RKO (cell line): Measurements from ENCODE around the gene FSTL3.

ENCODE experiments used
- DNase-seq: peaks from one replicate; pipeline ENCODE4 v3.0.0-alpha.2; 2016; ENCODE audit warnings: low spot score

The FSTL3 gene

GRCh38 chr19:645912-646778 lies 30.0 kb upstream of the FSTL3 start:
- no peak for DNase-seq

- DNase-seq = no peak
These were observed 29.2 kb upstream of the FSTL3 start for GRCh38 chr19:646779-647565.

DNA sequence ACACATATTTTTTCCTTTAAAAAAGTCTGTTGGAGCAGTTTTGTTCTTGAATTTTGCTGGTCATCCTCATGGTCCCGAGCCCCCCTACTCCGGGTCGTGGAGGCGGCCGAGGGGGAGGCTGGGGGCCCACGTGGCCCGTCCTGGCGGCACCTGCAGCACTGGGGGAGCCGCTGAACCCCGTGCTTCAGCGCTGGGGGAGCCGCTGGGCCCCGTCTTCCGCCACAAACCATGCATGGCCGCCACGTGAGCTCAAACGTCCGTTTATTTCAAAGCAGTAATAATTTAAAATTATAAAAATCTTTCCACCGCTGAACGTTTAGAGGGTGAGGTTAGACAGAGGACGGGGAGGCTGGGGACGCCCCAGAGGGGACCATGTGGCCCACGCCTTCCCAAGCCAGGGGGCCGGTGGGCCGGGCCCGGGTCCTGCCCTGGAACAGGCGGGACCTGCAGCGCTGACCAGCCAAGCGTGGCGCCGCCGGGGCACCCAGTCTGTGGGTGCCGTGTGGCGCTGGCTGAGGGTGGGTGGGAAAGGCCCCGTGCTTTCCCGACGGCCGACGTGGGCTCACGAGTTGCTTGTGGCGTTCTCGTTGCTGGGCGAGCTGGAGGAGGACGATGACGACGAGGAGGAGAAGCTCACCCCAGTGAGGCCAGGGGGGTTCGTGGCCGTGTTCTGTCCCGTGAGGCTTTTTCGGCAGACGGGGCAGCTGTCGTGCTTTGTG lies 28.5 kb upstream of the FSTL3 start:
- no peak for DNase-seq

DNA sequence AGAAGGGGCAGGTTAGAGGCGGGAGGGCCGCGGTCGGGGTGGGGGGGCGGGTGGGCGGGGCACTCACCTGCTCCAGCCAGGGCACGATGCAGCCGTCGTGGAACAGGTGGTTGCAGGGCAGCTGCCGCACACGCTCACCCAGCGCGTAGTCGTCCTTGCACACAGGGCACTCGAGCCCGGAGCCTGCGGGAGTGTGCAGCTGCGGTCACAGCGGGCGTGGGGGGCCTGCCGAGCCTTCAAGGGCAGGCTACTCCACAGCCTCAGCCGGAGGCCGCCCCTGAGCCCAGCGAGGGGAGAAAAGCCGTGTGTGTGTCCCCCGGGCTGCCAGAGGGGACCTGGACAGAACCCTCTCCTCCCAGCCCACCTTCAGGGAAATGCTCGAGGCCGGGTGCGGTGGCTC lies 27.9 kb upstream of the FSTL3 start:
- DNase-seq = no peak

DNA sequence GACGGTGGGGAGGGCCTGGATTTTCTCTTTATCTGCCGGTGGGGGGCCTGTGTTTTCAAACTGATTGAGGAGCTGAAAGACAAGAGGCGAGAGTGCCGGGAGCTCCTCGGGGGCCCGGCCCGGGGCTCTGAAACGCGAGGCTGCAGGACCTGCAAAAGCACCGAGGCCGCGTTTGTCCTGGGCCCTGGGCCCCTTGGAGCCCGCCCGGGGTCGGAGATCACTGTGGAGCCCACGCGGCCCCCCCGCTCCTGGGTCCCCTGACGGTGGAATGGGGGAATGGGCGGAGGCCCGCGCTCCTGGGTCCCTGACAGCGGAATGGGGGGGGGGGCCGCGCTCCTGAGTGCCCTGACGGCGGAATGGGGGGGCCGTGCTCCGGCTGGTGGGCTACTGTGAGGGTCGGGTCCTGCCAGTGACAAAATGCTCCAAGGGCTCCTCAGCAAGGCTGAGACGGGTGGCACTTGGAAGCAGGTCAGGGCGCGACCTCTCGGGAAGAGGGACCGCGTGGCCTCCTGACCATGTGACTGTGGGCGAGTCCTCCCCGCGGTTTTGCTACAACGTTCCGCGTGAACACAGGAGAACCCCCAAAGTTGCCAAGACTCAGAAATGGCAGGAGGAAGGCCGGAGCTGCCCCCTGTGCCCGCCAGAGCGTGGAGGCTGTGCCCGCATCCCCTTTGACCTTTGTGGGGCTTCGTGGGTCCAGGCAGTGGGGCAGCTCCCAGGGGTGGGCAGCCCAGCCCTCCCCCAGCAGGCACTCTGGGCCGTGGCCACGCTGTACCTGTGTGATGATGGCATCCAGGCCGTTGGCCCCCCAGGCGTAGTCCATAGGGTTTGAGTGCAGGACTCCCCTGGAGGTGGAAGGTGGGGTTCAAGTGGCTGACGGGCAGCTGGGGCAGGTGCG lies 27.0 kb upstream of the FSTL3 start:
- DNase-seq = no peak

DNA sequence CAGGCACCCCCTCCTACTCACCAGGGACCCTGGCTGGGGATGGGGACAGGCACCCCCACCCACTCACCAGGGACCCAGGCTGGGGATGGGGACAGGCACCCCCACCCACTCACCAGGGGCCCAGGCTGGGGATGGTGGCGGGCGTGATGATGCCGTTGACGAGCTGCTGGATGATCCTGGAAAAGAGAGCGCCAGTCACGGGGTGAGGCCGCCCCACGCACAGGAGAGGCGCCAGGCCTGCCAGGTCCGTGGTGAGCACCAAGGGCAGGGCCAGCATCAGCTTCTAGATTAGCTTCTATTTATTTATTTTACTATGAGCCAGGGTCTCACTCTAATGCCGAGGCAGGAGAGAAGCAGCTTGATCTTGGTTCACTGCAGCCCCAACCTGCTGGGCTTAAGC lies 26.1 kb upstream of the FSTL3 start:
- no peak for DNase-seq

DNA sequence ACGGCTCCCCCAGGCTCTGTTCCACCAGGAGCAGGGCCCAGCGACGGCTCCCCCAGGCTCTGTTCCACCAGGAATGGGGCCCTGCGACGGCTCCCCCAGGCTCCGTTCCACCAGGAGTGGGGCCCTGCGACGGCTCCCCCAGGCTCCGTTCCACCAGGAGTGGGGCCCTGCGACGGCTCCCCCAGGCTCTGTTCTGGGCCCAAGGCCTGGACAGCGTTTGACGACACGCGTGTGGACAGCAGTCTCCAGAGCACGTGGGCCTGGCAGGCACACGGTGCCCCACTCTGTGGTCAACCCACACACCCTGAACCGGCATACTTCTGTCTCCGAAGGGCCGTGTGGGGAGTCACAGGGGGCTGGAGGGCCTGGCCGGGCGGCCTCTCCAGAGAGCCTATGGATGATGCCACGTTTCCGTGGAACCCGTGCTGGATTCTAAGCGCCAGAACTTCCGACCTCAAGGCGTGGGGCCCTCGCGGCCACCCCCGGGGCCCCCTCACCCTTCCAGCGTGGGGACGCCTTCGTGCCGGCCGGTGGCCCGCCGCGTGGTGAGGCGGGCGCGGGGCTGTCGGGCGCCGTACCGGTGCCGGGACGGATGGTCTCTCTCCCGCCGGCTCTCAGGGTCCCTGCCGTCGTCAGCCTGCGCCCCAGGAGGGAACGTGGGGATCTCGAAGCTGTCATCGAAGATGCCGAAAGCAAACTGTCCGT lies 24.9 kb upstream of the FSTL3 start:
- DNase-seq = no peak

DNA sequence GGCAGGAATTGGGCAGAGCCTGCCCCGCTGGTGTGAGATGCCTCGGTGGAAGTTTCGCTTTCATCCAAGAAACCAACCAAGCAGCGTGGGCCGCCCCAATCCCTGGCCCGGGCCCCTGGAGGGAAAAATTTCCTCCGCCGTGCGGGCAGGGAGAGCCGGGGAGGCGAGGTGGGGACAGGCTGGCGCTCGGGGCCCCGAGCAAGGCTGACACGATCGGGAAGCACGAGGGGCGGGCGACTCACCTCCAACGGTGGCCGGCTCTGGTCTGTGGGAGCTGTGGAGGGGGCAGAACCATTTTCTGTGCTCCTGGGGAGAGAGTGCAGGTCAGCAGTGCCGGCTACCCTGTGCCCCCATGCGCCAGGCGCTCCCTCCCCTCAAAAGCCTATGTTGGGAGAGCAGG lies 24.2 kb upstream of the FSTL3 start:
- DNase-seq = no peak

DNA sequence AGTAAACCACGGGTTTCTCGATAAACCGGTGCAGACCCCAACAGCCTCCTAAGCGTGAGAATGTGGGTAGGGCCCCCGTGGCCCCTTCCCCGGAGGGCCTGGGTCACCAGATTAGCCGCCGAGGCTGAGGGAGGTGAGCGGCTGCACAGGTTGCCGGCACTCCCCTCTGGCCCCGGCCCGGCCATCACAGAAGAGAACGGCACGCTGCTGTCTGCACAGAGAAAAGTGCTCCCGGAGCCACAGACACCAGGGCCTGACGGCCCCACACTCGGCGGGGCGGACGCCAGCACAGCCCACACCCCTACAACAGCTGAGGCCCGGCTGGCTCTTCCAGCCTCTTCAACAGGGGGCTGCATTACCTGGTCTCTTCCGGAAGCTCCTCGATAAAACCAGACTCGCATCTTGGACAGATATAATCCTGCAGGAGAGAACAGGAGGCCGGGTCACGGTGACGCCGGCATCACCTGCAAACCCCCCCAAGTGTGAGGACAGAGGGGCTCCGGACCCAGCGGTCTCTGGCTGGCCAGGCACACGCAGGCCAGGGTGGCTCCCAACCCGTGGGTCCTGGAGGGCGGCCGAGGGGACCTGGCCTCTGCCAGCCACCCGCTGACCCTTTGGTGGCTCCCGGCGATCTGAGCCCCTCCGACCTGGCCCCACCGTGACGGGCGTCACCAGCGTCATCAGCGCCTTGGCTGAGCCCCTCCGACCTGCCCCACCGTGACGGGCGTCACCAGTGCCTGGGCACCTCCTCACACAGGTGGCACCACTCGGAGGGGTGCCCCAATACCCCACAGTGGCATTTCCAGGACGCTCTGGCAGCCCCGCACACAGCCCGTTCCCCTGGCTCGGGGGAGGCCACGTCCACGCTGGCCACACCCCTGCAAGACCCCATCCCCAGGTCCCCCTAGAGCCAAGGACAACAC lies 23.5 kb upstream of the FSTL3 start:
- no peak for DNase-seq

DNA sequence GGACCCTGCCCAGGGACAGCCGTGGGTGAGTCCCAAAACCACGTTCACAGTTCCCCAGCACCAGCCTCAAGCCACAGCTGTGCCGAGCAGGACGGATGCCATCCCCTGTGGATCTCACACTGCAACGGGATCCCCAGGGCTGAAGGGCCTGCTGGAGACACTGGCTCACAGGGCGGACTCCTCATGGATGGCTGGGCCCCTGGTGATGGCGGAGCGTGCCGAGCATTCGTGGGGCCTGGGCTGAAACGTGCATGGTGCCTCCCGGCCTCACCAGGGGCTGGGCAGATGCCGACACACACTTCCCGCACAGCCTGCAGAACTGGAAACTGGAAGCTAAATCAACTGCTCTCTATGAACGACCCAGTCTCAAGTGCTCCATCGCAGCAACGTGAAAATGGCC lies 22.8 kb upstream of the FSTL3 start:
- DNase-seq = no peak

GRCh38 chr19:655691-656090 lies 20.5 kb upstream of the FSTL3 start:
- DNase-seq = no peak

GRCh38 chr19:656751-657559 lies 19.2 kb upstream of the FSTL3 start:
- DNase-seq = no peak

DNA sequence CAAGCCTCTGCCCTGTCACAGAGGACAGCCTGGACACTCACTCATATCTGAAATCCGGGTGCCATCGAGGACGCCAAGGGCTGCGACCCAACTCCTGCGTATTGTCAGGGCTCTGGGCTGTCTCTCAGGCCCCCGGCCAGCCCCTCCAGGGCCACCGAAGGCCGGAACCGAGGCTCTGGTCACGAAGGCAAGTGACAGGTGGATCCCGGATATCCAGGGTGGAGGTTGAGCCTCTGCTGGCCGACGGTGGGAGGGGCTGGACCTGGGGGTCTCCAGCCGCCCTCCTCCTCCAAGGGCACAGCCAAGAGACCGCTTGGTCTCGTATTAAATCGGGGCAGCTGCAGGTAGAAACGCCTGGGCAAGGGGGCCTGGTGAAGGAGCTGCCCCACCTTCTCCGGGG lies 18.6 kb upstream of the FSTL3 start:
- DNase-seq = no peak

- no peak for DNase-seq
These were observed 17.9 kb upstream of the FSTL3 start for GRCh38 chr19:658059-658839.

DNA sequence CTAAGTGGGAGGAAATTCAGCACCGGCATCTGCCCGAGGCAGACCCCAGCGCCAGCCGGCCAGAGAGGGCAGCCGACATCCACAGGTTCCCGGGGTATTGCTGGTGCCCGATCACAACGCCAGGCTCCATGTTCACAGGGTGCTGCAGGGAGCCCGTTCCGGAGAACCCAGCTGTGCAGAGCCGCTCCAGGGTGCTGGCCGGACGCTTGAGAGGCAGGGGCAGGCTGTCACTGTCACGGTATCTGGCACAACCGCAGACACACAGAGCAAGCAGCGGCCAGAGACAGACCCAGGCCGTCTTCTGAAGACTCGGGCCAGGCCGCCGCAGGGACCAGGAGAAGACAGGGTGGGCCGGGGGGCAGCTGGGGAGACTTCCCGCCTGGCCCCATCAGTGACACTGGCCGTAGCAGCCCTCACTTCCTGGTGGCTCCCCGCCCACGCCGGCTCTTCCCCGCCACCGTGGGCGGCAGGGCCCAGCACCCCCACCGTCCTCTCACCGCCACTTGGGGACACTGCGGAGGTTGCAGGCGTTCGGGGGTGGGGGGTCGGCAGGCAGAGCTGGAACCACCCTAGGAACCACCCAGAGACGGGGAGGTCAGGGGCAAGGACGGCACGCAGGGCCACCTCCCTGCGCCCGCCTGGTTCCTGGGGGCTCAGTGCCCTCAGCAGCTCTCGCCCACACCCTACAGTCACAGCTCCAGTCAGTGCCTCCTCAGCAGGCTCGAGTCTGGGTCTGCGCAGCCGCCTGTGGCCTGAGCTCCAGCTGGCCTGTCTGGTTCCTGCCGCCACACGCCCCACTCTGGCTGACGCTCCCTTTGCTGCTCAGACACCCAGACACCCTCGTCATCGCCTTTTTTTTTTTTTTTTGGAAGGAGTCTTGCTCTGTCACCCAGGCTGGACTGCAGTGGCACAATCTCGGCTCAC lies 17.0 kb upstream of the FSTL3 start:
- no peak for DNase-seq

DNA sequence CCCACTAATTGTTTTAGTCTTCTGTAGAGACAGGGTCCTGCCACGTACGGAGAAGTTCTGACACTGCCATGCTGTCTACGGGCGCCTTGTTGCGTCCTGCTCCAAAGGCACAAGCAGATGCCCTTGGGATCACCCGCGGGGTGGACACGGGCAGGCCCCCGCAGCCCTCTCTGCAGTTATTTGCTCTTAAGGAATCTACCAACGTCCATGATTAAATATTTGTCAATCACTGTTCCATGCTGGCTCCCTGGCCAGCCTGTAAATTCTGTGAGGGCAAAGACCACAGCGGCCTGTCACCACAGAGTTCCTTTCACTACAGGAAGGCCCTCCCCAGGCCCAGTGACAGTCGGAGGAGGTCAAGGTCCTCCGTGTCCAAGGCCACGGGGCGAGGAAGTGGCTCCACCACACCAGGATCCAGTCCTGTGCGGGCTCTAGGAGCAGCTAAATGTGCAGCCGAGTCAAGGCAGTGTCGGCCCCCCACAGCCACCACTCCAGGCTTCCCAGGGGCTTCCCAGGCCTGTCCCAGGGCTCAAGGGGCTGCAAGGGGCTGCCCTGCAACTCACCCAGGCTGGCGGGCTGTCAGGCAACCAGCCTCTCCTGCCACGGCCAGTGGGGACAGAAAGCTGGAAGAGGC lies 15.3 kb upstream of the FSTL3 start:
- DNase-seq = no peak
